Mucosa of gallbladder (tissue), 1 donor: ENCODE data around the gene SOWAHC. TPM values are rescaled to one million over a fixed set of nuclear protein-coding genes. Genes with fewer than 3 reads are reported as not detected.
"Not testable (repeated sequence)": the region's sequence is repeated elsewhere in the genome, so short reads cannot be mapped to it uniquely, and the experiment has no call there.

Experiments
- DNase-seq: peaks from one replicate; pipeline ENCODE4 v3.0.0-alpha.2; 2020; ENCODE audit warnings: low spot score
- total RNA-seq: library from RNA; stranded (reverse); gene quantifications from one replicate; pipeline ENCODE4 v1.2.1, GENCODE V29; 2021
- donor health status: DM: no; HTN: no; CAD: no.

Gene SOWAHC
- total RNA-seq, 1 donor from 2014 or later = 19.4 TPM

DNA sequence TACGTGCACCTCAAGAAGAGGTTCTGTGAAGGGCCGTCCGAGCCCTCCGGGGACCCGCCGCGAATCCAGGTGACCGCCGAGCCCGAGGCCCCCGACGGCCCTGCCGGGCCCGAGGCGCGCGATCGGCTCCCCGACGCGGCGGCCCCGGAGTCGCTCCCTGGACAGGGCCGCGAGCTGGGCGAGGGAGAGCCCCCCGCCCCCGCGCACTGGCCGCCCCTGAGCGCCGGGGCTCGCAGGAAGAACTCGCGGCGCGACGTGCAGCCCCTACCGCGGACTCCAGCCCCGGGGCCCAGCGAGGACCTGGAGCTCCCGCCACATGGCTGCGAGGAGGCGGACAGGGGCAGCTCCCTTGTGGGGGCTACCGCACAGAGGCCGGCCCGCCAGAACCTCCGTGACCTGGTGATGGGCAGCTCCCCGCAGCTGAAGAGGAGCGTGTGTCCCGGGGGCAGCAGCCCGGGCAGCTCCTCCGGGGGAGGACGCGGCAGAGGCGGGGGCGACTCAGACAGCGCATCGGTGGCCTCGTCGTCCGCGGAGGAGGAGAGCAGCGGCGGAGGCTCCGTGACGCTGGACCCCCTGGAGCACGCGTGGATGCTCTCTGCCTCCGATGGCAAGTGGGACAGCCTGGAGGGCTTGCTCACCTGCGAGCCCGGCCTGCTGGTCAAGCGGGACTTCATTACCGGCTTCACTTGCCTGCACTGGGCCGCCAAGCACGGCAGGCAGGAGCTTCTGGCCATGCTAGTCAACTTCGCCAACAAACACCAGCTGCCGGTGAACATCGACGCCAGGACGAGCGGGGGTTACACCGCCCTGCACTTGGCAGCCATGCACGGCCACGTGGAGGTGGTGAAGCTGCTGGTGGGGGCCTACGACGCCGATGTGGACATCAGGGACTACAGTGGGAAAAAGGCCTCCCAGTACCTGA, 812 bp downstream of the SOWAHC start:
- no peak for DNase-seq

DNA sequence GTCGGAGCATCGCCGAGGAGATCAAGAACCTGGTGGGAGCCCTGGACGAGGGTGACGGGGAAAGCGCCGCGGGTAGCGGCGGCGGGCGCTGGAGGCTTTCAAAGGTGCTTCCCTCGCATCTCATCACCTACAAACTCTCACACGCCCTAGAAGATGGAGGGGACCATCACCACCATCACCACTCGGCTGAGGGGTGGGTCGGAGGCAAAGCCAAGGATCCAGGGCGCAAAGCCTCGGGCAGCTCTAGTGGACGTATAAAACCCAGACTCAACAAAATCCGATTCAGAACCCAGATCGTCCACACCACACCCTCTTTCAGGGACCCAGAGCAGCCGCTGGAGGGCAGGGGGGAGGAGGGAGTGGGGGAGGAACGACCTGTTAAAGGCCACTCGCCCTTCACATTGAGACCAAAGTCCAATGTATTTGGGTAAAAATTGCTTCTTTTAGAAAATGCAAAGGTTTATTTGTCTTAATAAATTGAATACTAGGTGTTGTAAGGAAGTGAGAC, 1.5 kb downstream of the SOWAHC start:
- no peak for DNase-seq

DNA sequence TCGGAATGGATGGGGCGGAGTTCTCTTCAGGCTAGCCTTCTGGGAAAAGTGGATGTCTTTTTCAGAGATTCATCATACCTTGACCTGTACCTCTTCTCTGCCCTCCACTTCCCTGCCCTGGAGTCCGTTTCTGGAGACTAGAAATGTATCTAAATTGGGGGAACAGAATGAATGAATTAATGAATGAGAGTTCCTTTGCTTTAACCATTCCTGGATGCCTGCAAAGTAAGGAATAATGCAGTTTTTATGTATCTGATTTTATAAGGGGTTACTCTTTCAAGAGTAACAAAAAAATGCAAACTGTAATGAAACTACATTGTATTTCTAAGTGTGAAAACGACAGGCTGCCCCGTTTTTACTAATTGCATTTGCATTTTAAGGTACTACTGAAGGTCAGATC, 2.0 kb downstream of the SOWAHC start:
- no peak for DNase-seq

DNA sequence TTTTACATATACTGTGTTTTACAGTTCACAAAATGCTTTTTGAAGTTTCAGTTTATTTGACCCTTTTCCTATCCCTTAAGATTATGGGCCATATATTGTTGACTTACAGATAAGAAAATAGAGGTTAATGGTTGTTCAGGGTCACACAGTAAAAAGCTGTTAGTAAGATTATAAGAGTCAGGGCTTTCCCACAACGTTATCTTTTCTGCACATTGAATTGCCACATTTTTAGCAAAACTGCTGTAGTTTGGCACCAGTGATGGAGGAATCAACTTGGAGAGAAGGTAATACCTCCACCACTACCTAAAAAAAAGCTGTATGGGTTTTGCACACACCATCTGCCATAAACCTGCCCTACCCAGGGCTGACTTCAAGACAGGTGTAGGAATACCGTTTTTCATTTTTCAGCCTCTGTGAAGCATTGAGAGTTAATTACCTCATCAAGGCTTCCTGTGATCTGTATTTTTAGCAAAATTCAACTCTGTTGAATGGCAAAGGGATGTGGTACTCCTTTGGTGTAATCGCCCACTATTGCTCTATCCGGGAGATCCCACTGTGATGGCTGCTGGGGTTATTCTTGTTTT, 5.0 kb downstream of the SOWAHC start:
- no peak for DNase-seq

DNA sequence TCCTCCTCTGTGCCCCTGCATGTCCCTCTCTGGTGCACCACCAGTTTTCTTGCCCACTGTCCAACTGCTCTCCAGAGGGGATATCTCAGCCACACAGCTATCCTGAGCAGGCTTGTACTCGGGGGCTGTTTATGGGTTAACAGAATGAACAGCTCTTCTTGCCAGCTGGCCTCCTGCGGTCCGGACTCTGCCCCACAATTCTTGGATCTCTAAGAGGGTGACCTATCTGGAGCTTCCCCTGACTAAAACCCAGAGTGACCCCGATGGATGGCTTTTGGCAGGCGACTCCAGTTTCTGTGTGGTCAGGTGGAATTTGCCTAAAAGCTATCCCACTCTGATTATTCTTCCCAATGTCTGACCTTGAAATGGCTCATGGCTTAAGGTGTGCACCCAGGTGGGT, 9.1 kb downstream of the SOWAHC start:
- peak; percentile 47 for DNase-seq

DNA sequence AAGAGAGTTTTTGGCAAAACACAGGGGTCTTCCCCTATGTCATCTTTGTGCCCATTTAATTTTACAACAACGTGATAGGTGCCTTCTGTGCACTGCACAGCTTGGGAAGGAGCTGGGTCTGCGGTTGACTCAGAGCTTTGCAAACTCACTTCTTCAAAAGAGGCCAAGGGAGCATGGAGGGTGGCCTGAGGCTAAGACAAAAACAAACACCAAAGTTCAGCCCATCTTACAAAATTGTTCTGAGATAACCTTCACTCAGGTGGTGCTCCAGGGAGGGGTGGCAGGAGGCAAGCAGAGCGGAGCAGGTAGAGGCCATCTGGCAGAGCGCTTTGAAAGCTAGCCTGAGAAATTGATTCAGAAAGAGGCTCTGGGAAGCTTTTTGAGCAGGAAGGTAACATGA, 9.8 kb downstream of the SOWAHC start:
- no peak for DNase-seq

DNA sequence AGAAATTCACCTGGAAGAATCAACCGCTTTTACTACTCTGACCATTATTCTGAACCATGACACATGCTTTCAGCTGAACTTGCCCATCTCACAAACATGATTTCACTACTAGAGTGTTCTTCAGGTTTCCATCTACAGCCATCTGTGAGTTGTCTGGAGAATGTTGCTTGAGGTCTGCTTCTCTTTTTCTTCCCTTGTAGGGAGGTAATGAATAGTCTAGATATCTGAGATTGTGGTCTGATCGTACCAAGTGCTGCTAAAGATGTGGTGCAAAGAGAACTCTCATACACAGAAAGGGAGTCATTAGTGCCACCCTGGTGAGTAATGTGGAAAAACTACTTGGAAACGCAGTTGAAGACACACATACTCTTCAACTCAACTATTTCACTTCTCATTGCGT, 10.2 kb downstream of the SOWAHC start:
- no peak for DNase-seq

DNA sequence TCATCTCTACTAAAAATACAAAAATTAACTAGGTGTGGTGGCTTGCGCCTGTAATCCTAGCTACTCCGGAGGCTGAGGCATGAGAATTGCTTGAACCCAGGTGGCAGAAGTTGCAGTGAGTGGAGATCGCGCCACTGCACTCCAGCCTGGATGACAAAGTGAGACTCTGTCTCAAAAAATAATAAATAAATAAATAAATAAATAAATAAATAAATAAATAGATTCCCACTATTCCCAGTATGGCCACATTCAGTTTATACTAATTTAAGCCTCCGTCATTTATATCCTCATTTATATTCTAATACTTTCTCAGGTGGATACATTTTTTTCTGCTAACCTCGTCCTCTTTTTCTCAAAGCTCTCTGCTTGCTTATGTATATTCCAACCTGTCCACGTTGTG, 14.2 kb downstream of the SOWAHC start:
- DNase-seq = not testable (repeated sequence)

DNA sequence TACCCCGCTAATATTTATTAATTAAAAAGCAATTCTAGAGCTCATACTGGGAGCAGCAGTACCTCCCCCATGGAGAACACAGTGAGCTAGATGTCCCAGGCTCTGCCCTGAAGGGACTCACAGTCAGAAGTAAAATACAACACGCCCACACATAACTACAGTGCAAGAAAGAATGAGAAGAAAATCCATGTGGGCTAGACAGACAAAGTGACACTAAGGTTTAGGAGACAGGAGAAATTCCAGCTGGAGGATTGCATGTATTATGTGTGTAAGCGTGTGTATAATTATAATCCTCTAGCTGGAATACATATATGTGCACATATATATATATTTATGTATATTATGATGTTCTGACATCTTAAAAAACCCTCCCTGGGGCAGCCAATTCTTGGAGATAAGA, 15.7 kb downstream of the SOWAHC start:
- DNase-seq = no peak

DNA sequence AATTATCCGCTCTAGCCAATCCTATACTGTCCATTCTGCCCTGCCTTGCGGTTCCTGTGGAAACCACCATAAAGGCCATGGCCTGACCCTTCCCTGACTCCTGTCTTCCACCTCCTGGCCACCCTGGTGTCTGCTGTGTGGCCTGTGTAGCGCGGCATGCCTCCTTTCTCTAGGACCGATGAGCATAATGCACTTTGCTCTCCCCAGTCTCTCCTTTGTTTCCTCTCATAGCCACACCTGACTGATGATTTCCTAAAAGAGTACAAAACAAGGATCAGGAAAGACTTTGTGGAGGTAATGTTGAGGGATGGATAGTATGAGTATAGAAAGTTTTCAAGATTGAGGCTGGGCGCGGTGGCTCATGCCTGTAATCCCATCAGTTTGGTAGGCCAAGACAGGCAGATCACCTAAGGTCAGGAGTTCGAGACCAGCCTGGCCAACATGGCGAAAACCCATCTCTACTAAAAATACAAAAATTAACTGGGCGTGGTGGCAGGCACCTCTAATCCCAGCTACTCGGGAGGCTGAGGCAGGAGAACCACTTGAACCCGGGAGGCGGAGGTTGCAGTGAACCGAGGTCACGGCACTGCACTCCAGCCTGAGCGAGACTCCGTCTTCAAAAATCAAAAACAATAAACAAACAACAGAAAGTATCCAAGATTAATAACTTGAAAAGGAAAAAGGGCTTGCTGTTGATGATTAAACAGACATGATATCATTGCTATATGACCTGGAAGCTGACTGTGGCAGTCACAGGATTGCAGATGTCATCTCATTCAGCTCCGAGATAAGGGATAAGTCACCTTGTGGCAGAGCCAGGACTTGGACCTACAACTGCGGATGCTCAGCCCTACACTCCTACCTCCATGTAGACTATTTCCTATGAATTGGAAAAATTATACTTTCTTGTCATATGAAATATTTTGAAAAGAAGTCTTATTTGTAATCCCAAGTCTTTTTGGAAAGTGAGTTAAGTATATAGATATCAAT, 16.6 kb downstream of the SOWAHC start:
- DNase-seq = peak; percentile 62

DNA sequence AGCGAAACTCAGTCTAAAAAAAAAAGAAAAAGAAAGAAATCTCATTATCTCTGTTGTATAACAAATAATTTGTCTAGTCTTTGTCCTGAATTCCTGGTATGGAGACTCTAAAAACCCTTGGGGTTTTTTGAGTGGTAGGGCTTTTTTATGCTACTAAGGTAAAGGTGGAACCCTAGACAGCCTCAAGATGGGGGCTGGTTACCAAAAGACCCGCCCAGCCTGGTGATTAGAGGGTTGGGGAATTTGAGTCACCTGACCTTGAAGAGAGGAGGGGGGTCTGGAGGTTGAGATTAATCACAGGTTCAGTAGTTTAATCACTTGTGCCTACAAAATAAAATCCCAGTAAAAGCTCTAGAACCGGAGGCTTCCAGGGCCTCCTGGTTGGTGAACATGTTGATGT, 17.6 kb downstream of the SOWAHC start:
- DNase-seq = no peak

DNA sequence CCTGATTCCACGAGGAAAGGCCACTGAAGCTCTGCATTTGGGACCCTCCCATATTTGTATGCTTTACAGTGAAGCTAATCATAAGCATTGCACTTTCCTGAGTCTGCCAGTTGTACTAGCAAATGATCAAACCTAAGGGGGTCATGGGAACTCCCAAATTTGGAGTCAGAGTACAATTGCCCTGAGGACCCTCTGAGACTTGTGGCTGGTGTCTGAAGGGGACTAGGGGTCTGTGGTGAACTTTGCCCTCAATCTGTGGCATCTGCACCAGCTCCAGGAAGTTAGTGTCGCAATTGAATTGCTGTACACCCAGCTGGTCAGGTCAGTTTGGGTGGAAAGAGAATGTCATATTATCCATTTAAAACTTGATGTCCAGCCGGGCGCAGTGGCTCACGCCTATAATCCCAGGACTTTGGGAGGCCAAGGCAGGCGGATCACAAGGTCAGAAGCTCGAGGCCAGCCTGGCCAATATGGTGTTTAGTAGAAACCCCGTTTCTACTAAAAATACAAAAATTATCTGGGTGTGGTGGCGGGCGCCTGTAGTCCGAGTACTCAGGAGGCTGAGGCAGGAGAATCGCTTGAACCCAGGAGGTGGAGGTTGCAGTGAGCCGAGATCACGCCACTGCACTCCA, 18.1 kb downstream of the SOWAHC start:
- no peak for DNase-seq

DNA sequence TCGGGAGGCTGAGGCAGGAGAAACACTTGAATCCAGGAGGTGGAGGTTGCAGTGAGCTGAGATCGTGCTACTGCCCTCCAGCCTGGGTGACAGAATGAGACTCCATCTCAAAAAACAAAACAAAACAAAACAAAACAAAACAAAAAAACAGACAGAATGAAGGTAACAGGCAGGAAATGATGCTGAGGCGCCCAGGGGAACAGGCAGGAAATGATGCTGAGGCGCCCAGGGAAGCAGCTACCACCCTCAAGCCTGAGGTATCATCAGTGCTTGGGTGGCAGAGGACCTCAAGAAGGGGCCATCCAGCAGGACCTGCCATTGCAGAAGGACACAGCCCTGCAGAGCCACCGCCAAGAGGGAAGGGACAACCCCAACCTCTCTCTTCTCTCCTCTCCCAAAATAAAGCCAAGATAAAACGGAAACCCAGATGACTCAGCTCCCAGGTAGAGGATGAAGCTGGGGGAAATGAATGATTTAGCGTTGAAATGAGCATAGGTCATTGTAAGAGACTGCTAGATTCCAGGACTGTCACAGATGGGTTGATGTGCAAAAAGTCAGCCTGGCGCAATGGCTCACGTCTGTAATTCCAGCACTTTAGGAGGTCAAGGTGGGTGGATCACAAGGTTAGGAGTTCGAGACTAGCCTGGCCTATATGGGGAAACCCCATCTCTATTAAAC, 19.3 kb downstream of the SOWAHC start:
- no peak for DNase-seq

DNA sequence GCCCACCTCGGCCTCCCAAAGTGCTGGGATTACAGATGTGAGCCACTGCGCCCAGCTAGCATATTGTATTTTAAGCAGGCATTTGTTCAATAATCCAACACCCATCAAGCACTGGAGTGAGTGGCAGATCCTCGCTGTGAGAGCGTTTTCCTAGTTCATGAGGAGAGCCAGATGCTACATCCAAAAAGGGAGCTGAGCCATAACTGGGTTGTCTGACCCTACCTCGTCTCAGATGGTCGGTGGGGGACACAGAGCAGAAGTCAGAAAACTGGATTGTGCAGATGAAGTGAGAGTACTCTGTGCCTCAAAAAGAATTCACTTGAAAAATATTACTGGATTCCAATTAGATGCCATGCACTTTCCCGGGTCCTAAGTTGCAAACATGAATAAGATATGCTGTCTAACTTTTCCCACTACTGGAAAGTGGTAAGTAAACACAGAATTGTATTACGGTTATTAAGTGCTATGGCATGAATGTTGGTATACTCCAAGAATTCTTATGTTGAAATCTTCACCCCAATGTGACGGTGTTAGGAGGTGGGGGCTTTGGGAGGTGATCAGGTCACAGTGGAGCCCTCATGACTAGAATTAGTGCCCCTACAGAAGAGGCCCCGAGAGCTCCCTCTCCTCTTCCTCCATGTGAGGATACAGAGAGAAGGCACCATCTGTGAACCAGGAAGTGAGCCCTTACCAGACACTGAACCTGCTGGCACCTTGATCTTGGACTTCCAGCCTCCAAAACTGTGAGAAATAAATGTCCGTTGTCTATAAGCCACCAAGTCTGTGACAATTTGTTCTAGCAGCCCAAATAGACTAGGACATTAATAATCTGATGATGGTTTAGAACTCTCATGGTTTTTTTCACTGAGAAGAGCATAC, 21.5 kb downstream of the SOWAHC start:
- DNase-seq = no peak

DNA sequence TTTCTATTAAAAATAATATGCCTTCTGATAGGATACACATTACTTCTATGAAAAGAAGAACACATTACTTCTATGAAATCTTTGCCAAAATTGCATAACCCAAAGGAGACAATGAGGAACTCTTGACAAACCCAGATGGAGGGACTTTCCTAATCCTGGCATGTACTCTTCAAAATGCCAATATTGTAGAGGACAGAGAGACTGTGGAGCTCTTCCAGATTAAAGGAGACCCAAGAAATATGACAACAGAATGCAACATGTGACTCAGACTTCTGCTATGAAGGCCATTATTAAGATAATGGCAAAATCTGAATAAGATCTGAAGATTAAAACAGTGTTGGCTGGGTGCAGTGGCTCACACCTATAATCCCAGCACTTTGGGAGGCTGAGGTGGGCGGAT, 22.2 kb downstream of the SOWAHC start:
- no peak for DNase-seq

DNA sequence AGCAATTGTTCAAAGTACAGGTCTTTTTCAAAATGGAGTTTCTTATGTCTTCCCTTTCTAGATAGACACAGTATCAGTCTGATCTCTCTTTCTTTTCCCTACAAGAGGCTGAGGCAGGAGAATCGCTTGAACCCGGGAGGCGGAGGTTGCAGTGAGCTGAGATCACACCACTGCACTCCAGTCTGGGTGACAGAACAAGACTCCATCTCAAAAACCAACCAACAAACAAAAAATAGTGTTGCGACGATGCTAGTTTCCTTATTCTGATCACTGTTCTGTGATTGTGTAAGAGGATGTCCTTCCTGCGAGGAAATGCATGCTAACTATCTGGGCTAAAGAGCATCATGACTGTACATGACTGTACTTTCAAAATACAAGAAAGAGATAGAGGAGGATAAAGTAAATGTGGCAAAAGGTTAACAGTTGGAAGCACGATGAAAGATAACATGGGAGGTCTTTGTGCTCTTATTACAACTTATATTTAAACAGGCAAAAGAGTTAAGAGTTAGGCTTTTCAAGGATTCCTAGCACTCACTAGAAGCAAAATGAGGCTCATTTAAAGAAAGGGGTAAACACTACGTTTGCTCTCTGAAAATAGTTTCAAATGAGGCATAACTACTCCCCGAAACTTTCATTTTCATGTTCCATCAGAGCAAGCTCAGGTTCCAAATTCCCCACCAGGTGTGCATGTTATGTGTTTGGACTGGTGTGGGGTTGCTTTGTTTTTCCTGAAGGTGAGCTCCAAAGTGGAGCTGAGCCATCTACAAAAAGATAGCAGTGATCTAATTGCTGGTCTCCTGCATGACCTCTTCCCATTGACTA, 23.8 kb downstream of the SOWAHC start:
- DNase-seq = no peak

DNA sequence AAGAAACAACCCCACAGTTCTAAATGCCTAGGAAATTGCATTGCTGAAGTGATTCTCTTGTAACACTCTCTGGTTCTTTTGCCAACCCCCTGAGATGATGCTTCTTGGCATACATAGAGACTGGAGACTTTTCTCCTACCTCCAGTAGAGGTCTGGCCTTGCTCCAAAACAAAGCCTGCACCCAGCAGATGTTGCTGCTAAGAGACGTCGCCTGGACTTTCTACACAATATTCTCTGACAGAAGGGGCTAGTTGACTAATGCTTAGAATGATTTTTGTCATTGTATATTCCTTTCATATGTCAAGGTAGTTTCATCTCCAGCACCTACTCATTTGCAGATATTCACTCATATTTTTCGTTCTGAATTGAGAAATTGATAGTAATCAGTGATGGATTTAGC, 24.6 kb downstream of the SOWAHC start:
- DNase-seq = peak; percentile 30

DNA sequence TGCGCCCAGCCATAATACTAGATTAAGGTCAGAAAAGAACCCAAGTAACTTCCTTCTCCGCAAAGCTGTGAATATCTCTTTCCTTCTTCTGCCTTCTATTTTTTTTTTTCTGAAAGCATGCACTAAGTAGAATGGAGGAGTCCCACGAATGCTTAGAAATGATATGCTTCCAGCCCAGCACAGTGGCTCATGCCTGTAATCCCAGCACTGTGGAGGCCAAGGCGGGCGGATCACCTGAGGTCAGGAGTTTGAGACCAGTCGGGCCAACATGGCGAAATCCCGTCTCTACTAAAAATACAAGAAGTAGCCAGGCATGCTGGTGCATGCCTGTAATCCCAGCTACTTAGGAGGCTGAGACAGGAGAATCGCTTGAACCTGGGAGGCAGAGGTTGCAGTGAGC, 25.8 kb downstream of the SOWAHC start:
- DNase-seq = not testable (repeated sequence)
